ENCODE results near the gene PLXNA1. TPM values are rescaled to one million over a fixed set of nuclear protein-coding genes. Genes with fewer than 3 reads are reported as not detected.

PLXNA1 gene
- total and polyA plus RNA-seq, 4 donors, result 0.92 to 8.3 (median 4.4) TPM

DNA sequence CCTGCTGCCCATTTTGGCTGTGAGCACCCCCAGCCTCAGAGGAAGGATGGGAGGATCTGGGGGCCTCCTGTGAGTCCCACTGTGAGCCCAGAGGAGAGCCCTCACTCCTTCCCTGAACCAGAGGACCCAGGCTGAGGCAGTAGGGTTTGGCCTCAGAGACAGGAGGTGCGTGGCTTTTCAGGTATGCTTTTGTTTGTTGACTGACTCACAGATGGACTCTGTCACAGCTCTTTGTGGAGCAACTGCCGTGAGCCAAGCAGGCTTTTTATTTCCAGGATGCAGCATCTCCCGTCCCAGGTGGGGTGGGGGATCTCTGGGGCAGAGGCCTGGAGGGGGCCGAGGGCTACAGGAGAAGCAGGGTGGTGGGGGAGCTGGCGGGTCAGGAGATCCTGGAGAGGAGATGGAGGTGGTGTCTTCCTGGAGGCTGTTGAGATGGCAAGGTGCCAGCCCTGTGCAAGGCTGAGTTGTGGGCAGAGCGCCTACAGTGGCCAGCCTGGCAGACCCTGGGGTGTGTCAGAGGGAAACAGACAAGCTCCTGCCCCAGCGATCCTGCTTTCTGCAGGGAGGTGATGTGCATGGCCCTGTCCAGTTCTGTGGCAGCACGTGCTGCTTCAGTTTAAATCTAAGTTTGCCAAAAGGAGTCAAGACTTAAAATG, 24.0 kb downstream of the PLXNA1 start (continued):
- TF ChIP-seq JUND (IDR thresholded peaks at IDR 0.05) (no peak), HNF4G (IDR thresholded peaks at IDR 0.05) (no peak)

DNA sequence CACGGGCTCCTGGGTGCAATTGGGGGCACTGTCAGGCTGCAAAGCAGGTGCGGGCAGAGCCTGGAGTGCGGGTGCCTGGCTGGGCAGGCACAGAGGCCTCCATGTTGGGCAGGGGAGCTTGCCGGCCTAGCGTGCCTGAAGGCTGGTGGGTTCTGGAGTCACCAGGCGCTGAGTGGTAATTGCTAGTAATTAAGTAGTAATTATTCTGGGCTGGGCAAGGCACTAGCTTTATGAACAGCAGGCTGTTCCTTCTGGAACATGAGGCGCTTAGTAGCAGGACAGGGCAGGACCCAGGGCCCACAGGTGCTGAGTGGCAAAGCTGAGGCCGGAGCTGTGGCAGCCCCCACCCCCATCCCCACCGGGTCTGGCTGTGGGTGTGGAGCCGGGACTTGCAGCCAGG, 25.3 kb downstream of the PLXNA1 start:
- Histone ChIP-seq H3K27me3 (ENCODE audit: control insufficient read depth in 4 of 4, insufficient read depth in 4 of 4, low read length in 3 of 4) (no peaks in the 10 kb centered on the region), H3K9me3 (ENCODE audit: control insufficient read depth in 4 of 4, low read length in 3 of 4) (no peaks in the 10 kb centered on the region), H3K36me3 (ENCODE audit: control insufficient read depth in 4 of 4, insufficient read depth in 3 of 4, low read depth in 1 of 4, low read length in 3 of 4) (peaks cover 0 to 5% (median 2%) of the 10 kb centered on the region in 4 donors), H3K27ac (ENCODE audit: low read depth in 1 of 2, low read length in 2 of 2) (no peak overlapping the region), H3K4me1 (ENCODE audit: control insufficient read depth in 4 of 4, insufficient read depth in 4 of 4, low read length in 3 of 4) (no peaks in the 10 kb centered on the region), H3K4me3 (ENCODE audit: low read depth in 1 of 3, low read length in 3 of 3) (no peak overlapping the region), H3K9ac (ENCODE audit: low read depth in 1 of 2, low read length in 2 of 2) (no peak overlapping the region)
- DNase-seq (ENCODE audit: low spot score), result no peak
- TF ChIP-seq EGR1 (IDR thresholded peaks at IDR 0.05; ENCODE audit: low read depth in 2 of 2) (no peak), NR2F2 (IDR thresholded peaks at IDR 0.05) (no peak), SP1 (IDR thresholded peaks at IDR 0.05) (no peak), GABPA (IDR thresholded peaks at IDR 0.05 in 1 of 2, conservative IDR thresholded peaks at IDR 0.05 in 1 of 2) (no peak), JUND (IDR thresholded peaks at IDR 0.05) (no peak), FOXA1 (IDR thresholded peaks at IDR 0.05) (no peak), HNF4A (conservative IDR thresholded peaks at IDR 0.05) (no peak), TAF1 (conservative IDR thresholded peaks at IDR 0.05) (no peak), RXRA (IDR thresholded peaks at IDR 0.05) (no peak), YY1 (IDR thresholded peaks at IDR 0.05) (no peak)
- TF ChIP-seq, protein P1, sequence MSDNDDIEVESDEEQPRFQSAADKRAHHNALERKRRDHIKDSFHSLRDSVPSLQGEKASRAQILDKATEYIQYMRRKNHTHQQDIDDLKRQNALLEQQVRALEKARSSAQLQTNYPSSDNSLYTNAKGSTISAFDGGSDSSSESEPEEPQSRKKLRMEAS (IDR thresholded peaks at IDR 0.05), result no peak
- TF ChIP-seq, protein P2, sequence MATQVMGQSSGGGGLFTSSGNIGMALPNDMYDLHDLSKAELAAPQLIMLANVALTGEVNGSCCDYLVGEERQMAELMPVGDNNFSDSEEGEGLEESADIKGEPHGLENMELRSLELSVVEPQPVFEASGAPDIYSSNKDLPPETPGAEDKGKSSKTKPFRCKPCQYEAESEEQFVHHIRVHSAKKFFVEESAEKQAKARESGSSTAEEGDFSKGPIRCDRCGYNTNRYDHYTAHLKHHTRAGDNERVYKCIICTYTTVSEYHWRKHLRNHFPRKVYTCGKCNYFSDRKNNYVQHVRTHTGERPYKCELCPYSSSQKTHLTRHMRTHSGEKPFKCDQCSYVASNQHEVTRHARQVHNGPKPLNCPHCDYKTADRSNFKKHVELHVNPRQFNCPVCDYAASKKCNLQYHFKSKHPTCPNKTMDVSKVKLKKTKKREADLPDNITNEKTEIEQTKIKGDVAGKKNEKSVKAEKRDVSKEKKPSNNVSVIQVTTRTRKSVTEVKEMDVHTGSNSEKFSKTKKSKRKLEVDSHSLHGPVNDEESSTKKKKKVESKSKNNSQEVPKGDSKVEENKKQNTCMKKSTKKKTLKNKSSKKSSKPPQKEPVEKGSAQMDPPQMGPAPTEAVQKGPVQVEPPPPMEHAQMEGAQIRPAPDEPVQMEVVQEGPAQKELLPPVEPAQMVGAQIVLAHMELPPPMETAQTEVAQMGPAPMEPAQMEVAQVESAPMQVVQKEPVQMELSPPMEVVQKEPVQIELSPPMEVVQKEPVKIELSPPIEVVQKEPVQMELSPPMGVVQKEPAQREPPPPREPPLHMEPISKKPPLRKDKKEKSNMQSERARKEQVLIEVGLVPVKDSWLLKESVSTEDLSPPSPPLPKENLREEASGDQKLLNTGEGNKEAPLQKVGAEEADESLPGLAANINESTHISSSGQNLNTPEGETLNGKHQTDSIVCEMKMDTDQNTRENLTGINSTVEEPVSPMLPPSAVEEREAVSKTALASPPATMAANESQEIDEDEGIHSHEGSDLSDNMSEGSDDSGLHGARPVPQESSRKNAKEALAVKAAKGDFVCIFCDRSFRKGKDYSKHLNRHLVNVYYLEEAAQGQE (IDR thresholded peaks at IDR 0.05), result no peak
- 93% methylated on average over 10 of the region's 10 CpGs for WGBS

DNA sequence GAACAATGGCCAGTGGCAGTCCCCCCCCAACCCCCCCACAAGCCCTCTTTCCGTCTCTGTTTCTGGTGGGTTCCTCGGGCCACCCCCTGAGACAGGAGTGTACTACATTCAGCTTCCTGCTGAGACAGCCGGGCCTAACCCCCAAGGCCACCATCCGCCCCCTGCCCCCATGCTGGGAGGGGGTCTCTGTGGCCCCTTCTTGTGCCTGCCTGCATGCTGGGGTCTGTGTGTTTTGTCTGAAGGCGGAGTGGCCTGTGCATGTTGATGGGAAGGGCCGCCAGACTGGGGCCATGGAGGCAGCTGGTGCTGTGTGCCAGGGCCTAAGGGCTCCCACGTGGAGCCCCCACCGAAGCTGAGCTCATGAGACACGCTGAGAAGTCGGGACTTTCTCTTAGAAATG, 26.6 kb downstream of the PLXNA1 start:
- no peak overlapping the region for H3K4me3 ChIP-seq (ENCODE audit: low read depth in 1 of 3, low read length in 3 of 3)
- no peak for DNase-seq (ENCODE audit: low spot score)
- peaks cover 0 to 7% (median 4%) of the 10 kb centered on the region in 4 donors for H3K36me3 ChIP-seq (ENCODE audit: control insufficient read depth in 4 of 4, insufficient read depth in 3 of 4, low read depth in 1 of 4, low read length in 3 of 4)
- H3K9ac ChIP-seq (ENCODE audit: low read depth in 1 of 2, low read length in 2 of 2), result no peak overlapping the region
- H3K4me1 ChIP-seq (ENCODE audit: control insufficient read depth in 4 of 4, insufficient read depth in 4 of 4, low read length in 3 of 4), result no peaks in the 10 kb centered on the region
- TF ChIP-seq, protein P3, sequence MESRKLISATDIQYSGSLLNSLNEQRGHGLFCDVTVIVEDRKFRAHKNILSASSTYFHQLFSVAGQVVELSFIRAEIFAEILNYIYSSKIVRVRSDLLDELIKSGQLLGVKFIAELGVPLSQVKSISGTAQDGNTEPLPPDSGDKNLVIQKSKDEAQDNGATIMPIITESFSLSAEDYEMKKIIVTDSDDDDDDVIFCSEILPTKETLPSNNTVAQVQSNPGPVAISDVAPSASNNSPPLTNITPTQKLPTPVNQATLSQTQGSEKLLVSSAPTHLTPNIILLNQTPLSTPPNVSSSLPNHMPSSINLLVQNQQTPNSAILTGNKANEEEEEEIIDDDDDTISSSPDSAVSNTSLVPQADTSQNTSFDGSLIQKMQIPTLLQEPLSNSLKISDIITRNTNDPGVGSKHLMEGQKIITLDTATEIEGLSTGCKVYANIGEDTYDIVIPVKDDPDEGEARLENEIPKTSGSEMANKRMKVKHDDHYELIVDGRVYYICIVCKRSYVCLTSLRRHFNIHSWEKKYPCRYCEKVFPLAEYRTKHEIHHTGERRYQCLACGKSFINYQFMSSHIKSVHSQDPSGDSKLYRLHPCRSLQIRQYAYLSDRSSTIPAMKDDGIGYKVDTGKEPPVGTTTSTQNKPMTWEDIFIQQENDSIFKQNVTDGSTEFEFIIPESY (IDR thresholded peaks at IDR 0.05), result no peak
- no peak for TF ChIP-seq JUND (IDR thresholded peaks at IDR 0.05)
- TF ChIP-seq NR2F2 (IDR thresholded peaks at IDR 0.05), result no peak
- no peak for TF ChIP-seq GABPA (IDR thresholded peaks at IDR 0.05 in 1 of 2, conservative IDR thresholded peaks at IDR 0.05 in 1 of 2)
- no peak for TF ChIP-seq HNF4G (IDR thresholded peaks at IDR 0.05)
- no peak for TF ChIP-seq HNF4A (conservative IDR thresholded peaks at IDR 0.05)
- no peak for TF ChIP-seq RAD21 (IDR thresholded peaks at IDR 0.05)
- TF ChIP-seq, protein P4, sequence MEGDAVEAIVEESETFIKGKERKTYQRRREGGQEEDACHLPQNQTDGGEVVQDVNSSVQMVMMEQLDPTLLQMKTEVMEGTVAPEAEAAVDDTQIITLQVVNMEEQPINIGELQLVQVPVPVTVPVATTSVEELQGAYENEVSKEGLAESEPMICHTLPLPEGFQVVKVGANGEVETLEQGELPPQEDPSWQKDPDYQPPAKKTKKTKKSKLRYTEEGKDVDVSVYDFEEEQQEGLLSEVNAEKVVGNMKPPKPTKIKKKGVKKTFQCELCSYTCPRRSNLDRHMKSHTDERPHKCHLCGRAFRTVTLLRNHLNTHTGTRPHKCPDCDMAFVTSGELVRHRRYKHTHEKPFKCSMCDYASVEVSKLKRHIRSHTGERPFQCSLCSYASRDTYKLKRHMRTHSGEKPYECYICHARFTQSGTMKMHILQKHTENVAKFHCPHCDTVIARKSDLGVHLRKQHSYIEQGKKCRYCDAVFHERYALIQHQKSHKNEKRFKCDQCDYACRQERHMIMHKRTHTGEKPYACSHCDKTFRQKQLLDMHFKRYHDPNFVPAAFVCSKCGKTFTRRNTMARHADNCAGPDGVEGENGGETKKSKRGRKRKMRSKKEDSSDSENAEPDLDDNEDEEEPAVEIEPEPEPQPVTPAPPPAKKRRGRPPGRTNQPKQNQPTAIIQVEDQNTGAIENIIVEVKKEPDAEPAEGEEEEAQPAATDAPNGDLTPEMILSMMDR (IDR thresholded peaks at IDR 0.05; ENCODE audit: low read depth, low read length, missing input control), result no peak
- TF ChIP-seq YY1 (IDR thresholded peaks at IDR 0.05), result no peak
- no peak for TF ChIP-seq EGR1 (IDR thresholded peaks at IDR 0.05; ENCODE audit: low read depth in 2 of 2)
- TF ChIP-seq, protein P1 (IDR thresholded peaks at IDR 0.05), result no peak
- TF ChIP-seq, protein P5, sequence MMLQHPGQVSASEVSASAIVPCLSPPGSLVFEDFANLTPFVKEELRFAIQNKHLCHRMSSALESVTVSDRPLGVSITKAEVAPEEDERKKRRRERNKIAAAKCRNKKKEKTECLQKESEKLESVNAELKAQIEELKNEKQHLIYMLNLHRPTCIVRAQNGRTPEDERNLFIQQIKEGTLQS (IDR thresholded peaks at IDR 0.05), result no peak
- H3K27me3 ChIP-seq (ENCODE audit: control insufficient read depth in 4 of 4, insufficient read depth in 4 of 4, low read length in 3 of 4), result no peaks in the 10 kb centered on the region
- H3K27ac ChIP-seq (ENCODE audit: low read depth in 1 of 2, low read length in 2 of 2), result no peak overlapping the region
- WGBS, result 92% methylated on average over 10 of the region's 10 CpGs
- H3K9me3 ChIP-seq (ENCODE audit: control insufficient read depth in 4 of 4, low read length in 3 of 4), result no peaks in the 10 kb centered on the region
